A673 (cell line): ENCODE results near the gene TNPO3. TPM values are rescaled to one million over a fixed set of nuclear protein-coding genes. Genes with fewer than 3 reads are reported as not detected.

Experiments
- BruUV-seq: library from RNA; stranded (reverse); fragments of 400-500 nt; replicated peaks from 2 replicates; lab custom pipeline; 2021; lab: Mats Ljungman, UMichigan
- CTCF ChIA-PET: fragments of 300-600 bp; sonication (Branson Sonifier 250); formaldehyde crosslinking; loops from one replicate; lab custom pipeline; 2022; ENCODE audit warnings: antibody characterized with exemption; lab: Charles Lee
- POLR2A ChIA-PET: fragments of 300-600 bp; sonication (Branson Sonifier 250); formaldehyde crosslinking; loops from one replicate; lab custom pipeline; 2022; ENCODE audit warnings: antibody characterized with exemption; ENCODE audit not compliant: low non-redundant PET; lab: Charles Lee
- DNase-seq: peaks from one replicate; pipeline ENCODE4 v3.0.0-alpha.2; 2015; ENCODE audit warnings: low spot score
- H3K27ac ChIP-seq: fragments of 200-600 bp; sonication (generic); 2 replicates; pipeline ENCODE4 v1.5.1; 2016; ENCODE audit warnings: mixed run types, low read depth, mild to moderate bottlenecking, mixed read lengths, antibody characterized with exemption, low read length; ENCODE audit not compliant: poor library complexity, severe bottlenecking
- H3K27me3 ChIP-seq: fragments of 200-600 bp; sonication (generic); replicated peaks from 2 replicates; pipeline ENCODE4 v1.6.1; 2017; ENCODE audit warnings: mixed run types, low read depth, mild to moderate bottlenecking, mixed read lengths, antibody characterized with exemption, low read length; ENCODE audit not compliant: insufficient read depth, poor library complexity
- H3K36me3 ChIP-seq: fragments of 200-600 bp; sonication (generic); 2 replicates; pipeline ENCODE4 v1.6.1; 2016; ENCODE audit warnings: mixed run types, mild to moderate bottlenecking, mixed read lengths, antibody characterized with exemption, low read length; ENCODE audit not compliant: insufficient read depth, poor library complexity, severe bottlenecking
- H3K4me1 ChIP-seq: fragments of 200-600 bp; sonication (generic); 2 replicates; pipeline ENCODE4 v1.6.1; 2017; ENCODE audit warnings: mixed run types, mild to moderate bottlenecking, mixed read lengths, antibody characterized with exemption, low read length; ENCODE audit not compliant: insufficient read depth, poor library complexity, severe bottlenecking
- H3K4me3 ChIP-seq: fragments of 200-600 bp; sonication (generic); 2 replicates; pipeline ENCODE4 v1.5.1; 2016; ENCODE audit warnings: low read depth, mixed run types, mild to moderate bottlenecking, mixed read lengths, low read length; ENCODE audit not compliant: poor library complexity, severe bottlenecking
- H3K9me3 ChIP-seq: fragments of 200-600 bp; sonication (generic); 2 replicates; pipeline ENCODE4 v1.6.1; 2016; ENCODE audit warnings: mixed run types, low read depth, mild to moderate bottlenecking, mixed read lengths, antibody characterized with exemption, low read length; ENCODE audit not compliant: poor library complexity, severe bottlenecking
- EZH2 ChIP-seq: fragments of 200-600 bp; sonication (generic); IDR thresholded peaks from 2 replicates; pipeline ENCODE4 v1.6.1; 2017; ENCODE audit warnings: borderline replicate concordance, low read depth, mild to moderate bottlenecking, mixed read lengths, antibody characterized with exemption, low read length; ENCODE audit not compliant: poor library complexity, severe bottlenecking
- intact Hi-C: fragments of 100-400 bp; cut with micrococcal nuclease; formaldehyde crosslinking; loops from one replicate; pipeline ENCODE4 v1.10.0; 2022; ENCODE audit not compliant: unreplicated experiment
- total RNA-seq: library from RNA; stranded (reverse); gene quantifications from 2 replicates; pipeline ENCODE4 v1.2.3, GENCODE V29; 2021
- TF ChIP-seq, protein P1 (sequence below): fragments of 300-800, 200-600 bp; sonication (generic); conservative IDR thresholded peaks from 2 replicates; pipeline ENCODE4 v1.5.1; 2017; ENCODE audit warnings: low read depth, mild to moderate bottlenecking, antibody characterized with exemption, low read length, moderate library complexity, mixed read lengths

Gene TNPO3
- total RNA-seq, 1 experiment from 2014 or later = 77.8 TPM

DNA sequence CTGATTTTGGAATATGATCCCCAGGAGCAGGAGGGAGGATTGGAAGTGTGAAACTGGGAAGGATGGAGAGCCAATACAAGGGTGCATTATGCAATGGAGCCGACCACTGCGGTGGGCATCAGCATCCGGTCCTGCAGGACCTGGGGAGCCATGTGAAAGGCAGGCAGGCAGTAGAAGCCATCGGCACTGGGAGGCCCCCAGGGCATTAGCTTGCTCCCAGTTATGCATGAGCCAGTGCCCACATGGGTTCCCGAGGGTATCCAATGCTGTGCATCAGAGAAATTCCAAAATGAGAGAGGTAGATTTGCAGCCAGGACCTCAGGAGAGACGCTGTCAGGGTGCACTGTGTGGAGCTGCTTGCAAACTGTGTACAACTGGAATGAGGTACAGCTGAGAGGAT lies 135.7 kb downstream of the TNPO3 start:
- ChIA-PET CTCF (no interaction called here), POLR2A (no interaction called here)
- Histone ChIP-seq H3K9me3 (no peaks in the 10 kb centered on the region), H3K27me3 (peaks cover 3% of the 10 kb centered on the region), H3K27ac (no peak overlapping the region), H3K4me1 (no peaks in the 10 kb centered on the region), H3K4me3 (no peak overlapping the region), H3K36me3 (no peaks in the 10 kb centered on the region)
- no TSS peak for BruUV-seq
- no peak for DNase-seq
- TF ChIP-seq, protein P1, sequence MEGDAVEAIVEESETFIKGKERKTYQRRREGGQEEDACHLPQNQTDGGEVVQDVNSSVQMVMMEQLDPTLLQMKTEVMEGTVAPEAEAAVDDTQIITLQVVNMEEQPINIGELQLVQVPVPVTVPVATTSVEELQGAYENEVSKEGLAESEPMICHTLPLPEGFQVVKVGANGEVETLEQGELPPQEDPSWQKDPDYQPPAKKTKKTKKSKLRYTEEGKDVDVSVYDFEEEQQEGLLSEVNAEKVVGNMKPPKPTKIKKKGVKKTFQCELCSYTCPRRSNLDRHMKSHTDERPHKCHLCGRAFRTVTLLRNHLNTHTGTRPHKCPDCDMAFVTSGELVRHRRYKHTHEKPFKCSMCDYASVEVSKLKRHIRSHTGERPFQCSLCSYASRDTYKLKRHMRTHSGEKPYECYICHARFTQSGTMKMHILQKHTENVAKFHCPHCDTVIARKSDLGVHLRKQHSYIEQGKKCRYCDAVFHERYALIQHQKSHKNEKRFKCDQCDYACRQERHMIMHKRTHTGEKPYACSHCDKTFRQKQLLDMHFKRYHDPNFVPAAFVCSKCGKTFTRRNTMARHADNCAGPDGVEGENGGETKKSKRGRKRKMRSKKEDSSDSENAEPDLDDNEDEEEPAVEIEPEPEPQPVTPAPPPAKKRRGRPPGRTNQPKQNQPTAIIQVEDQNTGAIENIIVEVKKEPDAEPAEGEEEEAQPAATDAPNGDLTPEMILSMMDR = no peak
- intact Hi-C loops = no loop called here

DNA sequence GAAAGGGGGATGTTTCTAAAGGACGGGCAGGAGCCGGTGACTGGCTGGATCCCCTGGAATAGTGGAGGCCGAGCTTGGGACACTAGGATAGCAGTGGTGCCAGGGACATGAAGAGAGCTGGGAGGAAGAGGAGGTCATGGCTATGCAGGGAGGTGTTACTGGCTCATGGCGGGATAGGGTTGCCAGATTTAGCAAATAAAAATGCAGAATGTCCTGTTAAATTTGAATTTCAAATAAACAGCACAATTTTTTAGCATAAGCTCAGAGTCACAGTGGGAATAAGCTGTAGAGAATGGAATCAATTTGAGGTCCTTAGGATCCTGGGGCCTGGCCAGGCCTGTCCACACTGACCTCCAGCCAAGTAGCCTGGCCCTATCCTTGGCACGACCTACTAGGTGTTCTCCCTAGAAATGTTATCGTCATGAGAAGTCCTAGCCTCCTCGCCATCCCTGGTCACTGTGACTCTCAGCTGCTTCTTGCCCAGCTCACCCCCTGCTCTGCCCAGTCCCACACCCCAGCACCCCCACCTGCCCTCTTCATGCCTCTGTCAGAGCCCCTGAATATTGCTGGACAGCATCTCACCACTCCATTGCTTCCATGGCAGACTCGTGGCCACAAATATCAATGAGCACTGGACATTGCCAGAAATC lies 136.8 kb downstream of the TNPO3 start:
- POLR2A ChIA-PET = no interaction called here
- intact Hi-C loops = no loop called here
- Histone ChIP-seq H3K4me1 (no peaks in the 10 kb centered on the region), H3K4me3 (no peak overlapping the region), H3K27me3 (peaks cover 3% of the 10 kb centered on the region), H3K9me3 (no peaks in the 10 kb centered on the region), H3K27ac (no peak overlapping the region), H3K36me3 (no peaks in the 10 kb centered on the region)
- no TSS peak for BruUV-seq
- CTCF ChIA-PET = no interaction called here
- DNase-seq = no peak
- TF ChIP-seq, protein P1 = no peak
- TF ChIP-seq EZH2 = no peak

DNA sequence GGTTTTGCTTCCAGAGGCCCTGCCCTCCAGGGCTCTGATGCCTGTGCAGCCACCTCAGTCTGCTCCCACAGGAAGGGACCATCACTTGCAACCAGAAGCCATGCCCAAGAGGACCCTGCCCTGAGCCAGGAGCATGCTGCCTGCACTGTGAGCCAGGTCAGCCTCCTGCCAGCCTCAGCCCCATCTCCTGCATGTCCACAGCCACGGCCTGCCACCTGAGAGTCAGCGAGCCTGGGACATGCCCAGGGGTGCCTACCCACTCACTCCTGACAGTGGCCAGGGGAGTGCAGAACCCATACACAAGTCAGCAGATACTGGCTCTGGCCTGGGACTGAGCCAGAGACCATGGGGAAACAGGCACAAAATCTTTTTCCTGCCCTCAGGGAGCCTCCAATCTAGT lies 137.8 kb downstream of the TNPO3 start:
- CTCF ChIA-PET = no interaction called here
- no peak overlapping the region for H3K27ac ChIP-seq
- no peak overlapping the region for H3K4me3 ChIP-seq
- intact Hi-C loops = no loop called here
- no peaks in the 10 kb centered on the region for H3K9me3 ChIP-seq
- H3K4me1 ChIP-seq = no peaks in the 10 kb centered on the region
- H3K27me3 ChIP-seq = peaks cover 3% of the 10 kb centered on the region
- TF ChIP-seq, protein P1 = no peak
- TF ChIP-seq EZH2 = no peak
- DNase-seq = no peak
- POLR2A ChIA-PET = no interaction called here
- BruUV-seq = no TSS peak
- no peaks in the 10 kb centered on the region for H3K36me3 ChIP-seq
